ENCODE measurements around the gene JPH3.

JPH3 gene

DNA sequence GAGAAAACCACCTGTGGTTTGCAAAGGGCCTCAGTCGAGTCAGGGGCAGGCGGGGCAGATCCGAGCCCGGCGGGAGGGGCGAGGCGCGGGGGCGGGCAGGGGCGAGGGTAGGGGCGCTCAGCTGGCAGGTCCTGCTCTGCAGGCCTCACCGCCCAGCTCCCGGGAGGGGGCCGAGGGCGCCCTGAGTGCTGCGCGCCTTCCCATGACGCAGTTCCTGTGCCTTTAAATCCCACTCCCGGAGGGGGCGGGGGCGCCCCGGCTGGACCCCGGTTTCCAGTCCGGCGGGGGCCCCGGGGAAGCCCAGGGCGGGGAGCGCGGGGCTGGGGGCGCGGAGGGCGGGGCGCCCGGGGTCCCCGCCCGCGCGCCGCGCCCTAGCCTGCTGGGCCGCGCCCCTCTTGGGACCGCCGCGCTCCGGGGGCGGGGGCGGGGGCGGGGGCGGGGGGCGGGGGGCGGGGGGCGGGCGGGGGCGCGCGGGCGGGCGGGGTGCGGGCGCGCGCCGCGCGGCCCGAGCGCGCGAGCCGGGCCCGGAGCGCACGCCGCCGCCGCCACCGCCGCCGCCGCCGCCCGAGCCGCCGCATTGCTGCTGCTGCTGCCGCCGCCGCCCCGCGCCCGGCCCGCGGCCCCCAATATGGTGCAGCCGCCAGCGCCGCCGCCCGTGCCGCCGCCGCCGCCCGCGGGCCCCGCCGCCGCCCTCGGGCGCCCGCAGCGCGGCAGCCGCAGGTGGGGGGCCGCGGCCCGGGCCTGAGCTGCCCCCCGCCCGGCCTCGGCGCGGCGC, at the start of gene JPH3:
Gene JPH3, plus strand, starts transcription at position 508 of the 775 bp plus-strand sequence. CDS start 639 bp downstream, outside the sequence.
- no peak for DNase-seq

DNA sequence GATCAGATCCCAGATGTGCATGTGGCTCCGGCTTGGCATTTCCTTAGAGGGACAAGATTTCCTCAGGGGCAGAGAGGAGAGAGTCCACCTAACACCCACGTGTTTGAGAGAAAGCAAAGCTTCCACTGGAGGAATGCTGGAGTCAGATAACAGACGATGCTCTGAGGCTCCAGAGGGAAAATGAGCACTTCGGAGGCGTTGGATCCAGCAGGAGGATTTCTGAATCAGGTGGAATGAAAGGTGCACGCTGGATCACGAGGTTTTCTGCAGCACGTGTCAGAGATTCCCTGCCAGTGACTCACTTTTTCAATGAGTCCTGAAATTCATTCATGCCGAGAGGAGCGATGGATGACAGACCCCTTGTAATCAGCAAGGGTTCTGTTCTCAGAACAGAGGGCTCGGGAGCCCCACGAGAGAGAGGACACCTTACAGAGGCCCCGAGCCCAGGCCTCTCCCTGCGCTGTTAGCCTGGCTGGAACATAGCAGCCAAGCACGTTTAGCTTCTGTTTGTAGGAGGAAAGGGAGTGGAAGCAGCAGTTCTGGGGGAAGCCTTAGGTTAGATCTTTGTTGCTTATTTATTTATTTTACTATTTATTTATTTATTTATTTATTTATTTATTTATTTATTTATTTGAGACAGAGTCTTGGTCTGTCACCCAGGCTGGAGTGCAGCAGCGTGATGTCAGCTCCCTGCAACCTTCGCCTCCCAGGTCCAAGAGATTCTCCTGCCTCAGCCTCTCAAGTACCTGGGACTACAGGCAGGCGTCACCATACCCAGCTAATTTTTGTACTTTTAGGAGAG, 49.3 kb upstream of the JPH3 start:
- DNase-seq, result no peak

DNA sequence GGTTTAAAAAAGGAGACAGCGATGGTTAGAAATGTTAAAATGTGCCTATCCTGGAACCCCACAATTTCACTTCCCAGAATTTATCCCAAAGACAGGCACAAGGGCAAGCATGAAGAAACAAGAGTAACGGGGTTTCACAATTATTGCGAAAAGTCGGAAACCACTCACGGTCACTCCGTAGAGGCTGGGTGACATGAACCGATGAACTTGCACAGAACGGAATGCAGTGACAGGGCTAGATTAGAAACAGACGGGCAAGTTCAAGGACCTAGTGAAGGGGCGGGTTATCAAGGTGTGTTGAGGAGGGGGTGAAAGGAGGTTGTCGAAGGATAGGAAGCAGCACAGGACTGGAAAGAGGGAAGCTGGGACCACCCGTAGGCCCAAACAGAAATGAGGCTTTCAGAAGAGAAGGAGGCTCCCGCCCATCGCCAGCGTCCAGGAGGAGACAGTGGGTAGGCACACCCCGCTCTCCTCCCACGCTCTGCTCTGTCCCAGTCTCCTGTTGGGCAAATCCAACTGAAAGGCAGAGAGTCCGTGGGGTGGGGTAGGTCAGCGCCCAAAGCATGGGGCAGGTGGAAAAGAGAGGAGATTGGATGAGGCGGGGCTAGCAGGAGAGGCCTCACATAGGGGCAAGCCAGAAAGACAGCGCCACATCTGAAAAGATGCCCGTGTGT, 47.4 kb upstream of the JPH3 start:
- DNase-seq, result no peak

- DNase-seq, result no peak
Measured at GRCh38 chr16:87555647-87556046, 46.7 kb upstream of the JPH3 start.

GRCh38 chr16:87556941-87557459, 45.3 kb upstream of the JPH3 start:
- no peak for DNase-seq

DNA sequence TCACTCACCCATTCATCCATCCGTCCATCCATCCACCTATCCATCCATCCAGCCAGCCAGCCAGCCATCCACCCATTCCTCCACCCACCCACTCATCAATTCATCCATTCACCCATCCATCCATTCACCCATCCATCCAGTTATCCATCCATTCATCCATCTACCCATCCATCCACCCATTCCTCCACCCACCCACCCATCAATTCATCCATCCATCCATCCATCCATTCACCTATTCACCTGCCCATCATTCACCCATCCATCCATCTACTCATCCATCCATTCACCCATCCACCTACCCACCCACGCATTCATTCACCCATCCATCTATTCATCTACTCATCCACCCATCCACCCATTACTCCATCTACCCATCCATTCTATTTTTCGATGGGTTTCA, 43.6 kb upstream of the JPH3 start:
- no peak for DNase-seq

GRCh38 chr16:87559945-87560344, 42.4 kb upstream of the JPH3 start:
- DNase-seq, result no peak

- peak; percentile 24 for DNase-seq
Measured at GRCh38 chr16:87560428-87561199, 41.7 kb upstream of the JPH3 start.

- DNase-seq, result no peak
Measured at GRCh38 chr16:87561200-87562105, 40.9 kb upstream of the JPH3 start.

- no peak for DNase-seq
Measured at GRCh38 chr16:87562201-87562600, 40.1 kb upstream of the JPH3 start.

GRCh38 chr16:87563022-87563421, 39.3 kb upstream of the JPH3 start:
- no peak for DNase-seq

- no peak for DNase-seq
Measured at GRCh38 chr16:87563714-87564523, 38.4 kb upstream of the JPH3 start.

DNA sequence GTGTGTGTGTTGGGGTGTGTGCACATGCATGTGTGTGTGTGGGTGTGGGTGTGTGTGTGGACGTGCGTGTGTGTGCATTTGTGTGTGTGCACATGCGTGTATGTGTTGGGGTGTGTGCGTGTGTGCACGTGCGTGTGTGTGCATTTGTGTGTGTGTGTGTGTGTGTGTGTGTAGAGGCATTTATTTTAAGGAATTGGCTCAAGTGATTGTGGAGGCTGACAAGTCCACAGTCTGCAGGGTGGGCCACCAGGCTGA, 37.9 kb upstream of the JPH3 start:
- DNase-seq, result no peak

- no peak for DNase-seq
Measured at GRCh38 chr16:87569601-87570571, 32.4 kb upstream of the JPH3 start.

DNA sequence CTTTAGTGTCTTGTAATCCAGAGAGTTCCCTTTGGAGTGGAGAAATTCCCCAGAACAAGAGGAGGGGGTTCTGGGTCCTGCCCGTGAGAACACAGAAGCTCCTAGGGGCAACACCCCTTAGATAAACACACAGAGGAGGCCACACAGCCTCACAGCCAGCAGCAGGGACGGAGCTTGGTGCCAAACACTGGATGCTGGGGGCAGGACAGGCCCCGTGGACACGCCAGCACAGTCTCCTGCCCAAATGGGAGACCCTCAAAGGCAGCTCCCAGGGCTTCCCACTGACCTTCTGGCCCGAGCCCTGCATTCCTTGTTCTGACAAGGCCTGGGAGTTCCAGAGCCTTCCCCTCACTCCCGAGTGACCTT, 31.8 kb upstream of the JPH3 start:
- DNase-seq, result no peak

DNA sequence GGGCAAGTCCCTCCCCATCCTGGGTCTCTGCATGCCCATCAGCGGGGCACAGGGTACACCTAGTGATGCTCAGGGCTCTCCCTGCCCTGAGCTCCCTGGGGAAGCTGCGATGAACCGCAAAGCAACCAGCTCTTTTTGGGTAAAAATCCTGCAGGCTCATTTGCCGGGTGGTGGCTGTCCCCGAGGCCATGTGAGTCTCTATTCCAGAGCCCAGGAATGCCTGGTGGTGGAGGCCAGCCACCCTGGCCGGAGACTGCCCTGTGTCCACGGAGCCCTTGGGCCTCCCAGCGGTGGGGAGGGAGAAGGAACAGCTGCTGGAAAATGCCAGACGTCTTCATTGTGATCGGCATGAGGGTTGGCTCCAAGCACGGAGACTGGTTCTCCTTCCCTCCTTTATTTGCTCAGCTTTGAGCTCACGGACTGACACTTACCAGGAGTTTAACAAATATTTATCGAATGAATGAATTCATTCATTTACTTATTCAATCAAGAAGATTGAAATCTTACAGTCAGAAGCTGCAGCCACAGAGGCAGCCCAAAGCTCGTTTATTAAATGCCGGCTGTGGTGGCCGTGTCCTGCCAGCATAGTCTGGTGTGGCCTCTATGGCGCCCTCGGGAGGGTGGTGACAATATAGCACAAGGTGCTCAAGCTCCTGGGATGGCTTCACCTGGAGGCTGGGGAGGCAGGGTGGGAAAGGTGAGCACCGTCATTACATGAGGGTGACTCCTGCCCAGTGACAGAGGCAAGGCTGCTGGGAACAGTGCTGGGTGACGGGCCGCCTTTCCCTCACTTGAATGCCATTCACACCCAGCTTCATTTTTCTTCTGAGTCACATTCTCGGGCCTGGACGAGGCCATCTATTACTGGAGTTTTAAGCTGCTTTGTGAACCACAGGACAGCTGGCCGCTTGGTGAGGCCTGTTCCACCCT, 31.1 kb upstream of the JPH3 start:
- DNase-seq, result peak; percentile 29

DNA sequence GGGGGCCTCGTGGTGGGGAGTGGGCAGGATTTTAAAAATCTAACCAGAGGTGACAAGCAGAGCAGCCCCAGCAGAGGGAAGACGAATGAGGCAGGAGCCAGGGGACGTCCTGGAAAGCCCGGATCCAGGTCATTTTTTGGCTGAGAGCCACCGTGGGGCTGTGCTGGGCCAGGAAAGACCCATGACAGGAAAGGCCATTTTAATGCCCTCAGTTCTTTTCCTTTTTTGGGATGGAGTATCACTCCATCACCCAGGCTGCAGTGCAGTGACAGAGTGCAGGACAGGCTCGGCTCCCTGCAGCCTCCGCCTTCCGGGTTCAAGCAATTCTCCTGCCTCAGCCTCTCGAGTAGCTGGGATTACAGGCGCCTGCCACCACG, 30.5 kb upstream of the JPH3 start:
- DNase-seq, result no peak

DNA sequence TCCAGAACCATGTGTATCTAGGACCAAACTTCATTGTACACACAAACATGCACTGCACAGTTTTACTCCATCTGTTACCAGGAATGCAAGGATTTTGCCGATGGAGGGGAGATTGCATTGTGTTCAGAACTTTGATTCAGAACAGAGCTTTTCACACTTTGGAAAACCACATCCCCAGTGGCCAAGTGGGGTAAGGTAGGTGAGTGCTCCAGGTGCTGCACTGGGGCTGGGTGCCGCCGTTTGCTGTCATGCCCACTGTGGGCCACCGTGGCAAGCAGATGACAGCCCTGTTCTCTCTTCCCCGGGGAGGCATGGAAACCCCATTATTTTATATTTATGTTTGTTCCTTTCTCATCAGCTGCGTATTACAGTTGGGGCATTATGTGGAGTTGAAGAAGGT, 29.3 kb upstream of the JPH3 start:
- no peak for DNase-seq

Measured in EL (cell line).